ENCODE measurements around the gene ZNF444.

Gene ZNF444

DNA sequence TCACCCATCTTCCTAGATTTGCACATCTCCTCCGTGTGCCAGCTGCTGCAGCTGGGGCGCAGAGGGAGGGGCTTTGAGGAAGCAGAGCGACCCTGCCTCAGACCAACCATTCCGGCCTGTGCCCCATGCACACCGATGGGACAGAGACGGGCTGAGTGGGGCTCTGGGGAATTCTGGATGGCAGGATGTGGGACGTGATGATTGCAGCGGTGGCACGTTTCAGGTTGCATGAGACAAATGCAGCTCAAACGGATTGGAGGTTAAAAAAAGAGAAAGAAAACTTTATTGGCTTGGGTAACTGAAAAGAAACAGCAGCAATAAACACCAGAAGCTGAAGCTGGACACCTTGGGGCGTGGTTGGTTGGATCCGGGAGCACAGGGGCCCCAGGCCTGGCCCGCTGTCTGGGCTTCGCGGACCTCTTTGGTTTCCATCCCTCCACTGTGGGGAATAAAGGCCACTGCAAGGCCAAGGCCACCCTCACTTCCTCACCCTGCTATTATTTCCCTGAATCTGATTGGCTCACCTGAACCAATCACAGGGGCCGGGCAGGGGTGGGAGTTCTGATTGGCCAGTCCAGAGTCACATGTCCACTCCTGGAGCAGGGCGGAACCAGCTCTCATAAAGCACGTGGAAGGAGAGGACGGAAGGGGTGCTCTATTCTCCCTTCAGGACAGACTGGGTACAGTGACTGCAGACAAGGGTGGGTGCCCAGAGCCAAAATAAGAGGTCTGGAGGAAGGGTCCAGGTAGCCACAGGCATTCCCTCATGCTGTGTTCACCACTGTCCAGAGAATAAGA is 13.9 kb upstream of the ZNF444 start:
- CTCF ChIA-PET, result no interaction called here
- no peak for DNase-seq (ENCODE audit: low read depth, low spot score)
- POLR2A ChIA-PET, result no interaction called here
- H3K4me3 ChIP-seq (ENCODE audit: low read depth, low read length), result no peak overlapping the region
- TF ChIP-seq, protein P1, sequence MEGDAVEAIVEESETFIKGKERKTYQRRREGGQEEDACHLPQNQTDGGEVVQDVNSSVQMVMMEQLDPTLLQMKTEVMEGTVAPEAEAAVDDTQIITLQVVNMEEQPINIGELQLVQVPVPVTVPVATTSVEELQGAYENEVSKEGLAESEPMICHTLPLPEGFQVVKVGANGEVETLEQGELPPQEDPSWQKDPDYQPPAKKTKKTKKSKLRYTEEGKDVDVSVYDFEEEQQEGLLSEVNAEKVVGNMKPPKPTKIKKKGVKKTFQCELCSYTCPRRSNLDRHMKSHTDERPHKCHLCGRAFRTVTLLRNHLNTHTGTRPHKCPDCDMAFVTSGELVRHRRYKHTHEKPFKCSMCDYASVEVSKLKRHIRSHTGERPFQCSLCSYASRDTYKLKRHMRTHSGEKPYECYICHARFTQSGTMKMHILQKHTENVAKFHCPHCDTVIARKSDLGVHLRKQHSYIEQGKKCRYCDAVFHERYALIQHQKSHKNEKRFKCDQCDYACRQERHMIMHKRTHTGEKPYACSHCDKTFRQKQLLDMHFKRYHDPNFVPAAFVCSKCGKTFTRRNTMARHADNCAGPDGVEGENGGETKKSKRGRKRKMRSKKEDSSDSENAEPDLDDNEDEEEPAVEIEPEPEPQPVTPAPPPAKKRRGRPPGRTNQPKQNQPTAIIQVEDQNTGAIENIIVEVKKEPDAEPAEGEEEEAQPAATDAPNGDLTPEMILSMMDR (IDR thresholded peaks at IDR 0.05; ENCODE audit: insufficient read depth, low read length, missing control alignments), result no peak

DNA sequence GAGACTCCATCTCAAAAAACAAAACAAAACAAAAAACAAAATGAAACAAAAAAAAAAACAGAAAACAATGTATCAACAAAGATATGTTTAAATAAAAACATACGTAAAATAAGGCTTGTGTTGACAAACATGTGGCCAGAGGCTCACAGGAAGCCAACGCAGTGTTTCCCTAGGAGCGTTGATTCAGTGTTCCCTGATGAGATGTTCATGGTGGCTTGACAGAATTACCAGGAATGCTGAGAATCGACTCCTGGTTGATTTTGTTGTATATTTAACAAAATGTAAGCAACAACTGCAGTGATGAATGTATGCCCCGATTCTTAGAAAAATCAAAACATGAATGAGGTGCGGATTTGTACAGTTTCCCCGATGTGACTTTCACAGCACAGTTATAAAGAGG is 11.1 kb upstream of the ZNF444 start:
- DNase-seq (ENCODE audit: low read depth, low spot score), result no peak
- ChIA-PET CTCF (no interaction called here), POLR2A (no interaction called here)
- TF ChIP-seq, protein P1 (IDR thresholded peaks at IDR 0.05; ENCODE audit: insufficient read depth, low read length, missing control alignments), result no peak
- no peak overlapping the region for H3K4me3 ChIP-seq (ENCODE audit: low read depth, low read length)

DNA sequence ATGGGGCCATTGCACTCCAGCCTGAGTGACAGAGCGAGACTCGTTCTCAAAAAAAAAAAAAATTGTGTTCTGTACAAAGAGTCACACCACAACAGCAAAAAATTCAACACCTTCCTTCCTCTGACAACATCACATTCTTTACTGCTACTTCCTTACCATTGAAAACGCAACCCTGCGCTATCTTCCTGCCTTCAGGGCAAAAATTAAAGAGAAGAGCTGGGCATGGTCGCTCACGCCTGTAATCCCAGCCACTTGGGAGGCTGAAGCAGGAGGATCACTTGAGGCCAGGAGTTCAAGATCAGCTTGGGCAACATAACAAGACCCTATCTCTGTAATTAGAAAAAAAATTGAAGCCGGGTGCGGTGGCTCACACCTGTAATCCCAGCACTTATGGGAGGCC is 9.4 kb upstream of the ZNF444 start:
- TF ChIP-seq, protein P1 (IDR thresholded peaks at IDR 0.05; ENCODE audit: insufficient read depth, low read length, missing control alignments), result no peak
- no peak overlapping the region for H3K4me3 ChIP-seq (ENCODE audit: low read depth, low read length)
- POLR2A ChIA-PET, result no interaction called here
- CTCF ChIA-PET, result interaction anchor here (1.2 kb wide), 1 partner anchor 65 kb away, joined by 4 read pairs; no protein-coding TSS in a partner anchor
- DNase-seq (ENCODE audit: low read depth, low spot score), result no peak

DNA sequence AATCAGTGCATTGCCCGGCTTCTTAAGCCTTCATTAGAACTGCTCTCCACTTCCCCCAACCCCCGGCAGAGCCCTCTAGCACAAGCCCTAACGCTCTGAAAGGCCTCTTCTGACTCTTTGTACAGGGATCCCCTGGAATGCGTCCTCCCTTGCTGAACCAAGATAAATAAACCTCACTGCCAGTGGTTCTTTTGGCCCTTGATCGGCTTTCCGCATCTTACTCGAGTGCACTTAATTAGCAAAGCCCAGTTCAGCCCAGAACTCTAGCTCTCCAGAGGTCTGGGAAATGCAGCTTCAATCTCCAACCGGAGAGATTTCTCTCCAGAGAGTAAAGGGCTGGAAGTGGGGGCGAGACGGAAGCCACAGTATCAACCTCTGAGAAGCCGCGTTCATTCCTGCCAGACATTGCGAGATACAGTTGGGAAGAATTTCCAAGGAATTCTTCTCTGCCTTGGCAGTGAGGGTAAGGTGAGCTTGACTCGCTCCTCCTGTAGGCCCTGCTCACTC is 8.7 kb upstream of the ZNF444 start:
- DNase-seq (ENCODE audit: low read depth, low spot score), result no peak
- TF ChIP-seq, protein P1 (IDR thresholded peaks at IDR 0.05; ENCODE audit: insufficient read depth, low read length, missing control alignments), result no peak
- CTCF ChIA-PET, result no interaction called here
- POLR2A ChIA-PET, result no interaction called here
- no peak overlapping the region for H3K4me3 ChIP-seq (ENCODE audit: low read depth, low read length)

GRCh38 chr19:56133858-56134653 is 7.0 kb upstream of the ZNF444 start:
- POLR2A ChIA-PET, result no interaction called here
- no peak for DNase-seq (ENCODE audit: low read depth, low spot score)
- H3K4me3 ChIP-seq (ENCODE audit: low read depth, low read length), result no peak overlapping the region
- CTCF ChIA-PET, result interaction anchor here (1.8 kb wide), 1 partner anchor 12 kb away, joined by 4 read pairs; no protein-coding TSS in a partner anchor
- TF ChIP-seq, protein P1 (IDR thresholded peaks at IDR 0.05; ENCODE audit: insufficient read depth, low read length, missing control alignments), result no peak

DNA sequence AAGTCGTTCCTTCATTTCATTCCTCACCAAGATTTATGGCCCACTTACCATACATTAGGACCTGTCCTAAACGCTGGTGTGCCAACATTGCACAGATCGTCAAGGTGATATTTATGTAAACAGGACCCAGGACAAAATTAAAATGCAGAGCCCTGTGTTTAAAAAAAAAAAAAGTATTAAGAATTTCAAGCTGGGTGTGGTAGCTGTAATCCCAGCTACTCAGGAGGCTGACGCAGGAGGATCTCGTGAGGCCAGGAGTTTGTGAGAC is 6.5 kb upstream of the ZNF444 start:
- DNase-seq (ENCODE audit: low read depth, low spot score), result no peak
- ChIA-PET POLR2A (no interaction called here), CTCF (interaction anchor here (1.8 kb wide), 1 partner anchor 12 kb away, joined by 4 read pairs; no protein-coding TSS in a partner anchor)
- TF ChIP-seq, protein P1 (IDR thresholded peaks at IDR 0.05; ENCODE audit: insufficient read depth, low read length, missing control alignments), result no peak
- H3K4me3 ChIP-seq (ENCODE audit: low read depth, low read length), result no peak overlapping the region

Measured in AG04449 (cell line).